K562 (cell line): ENCODE data around the gene ANKRD7. TPM values are rescaled to one million over a fixed set of nuclear protein-coding genes. Genes with fewer than 3 reads are reported as not detected.
"Not testable (repeated sequence)": the region's sequence is repeated elsewhere in the genome, so short reads cannot be mapped to it uniquely, and the experiment has no call there.

Experiments
- ATAC-seq: fragments of 200-7000 bp; cut with Tn5 transposase; 3 replicates; pipeline ENCODE4 v1.9.1; 2020; ENCODE audit warnings: moderate library complexity
- BruUV-seq: library from RNA; stranded (reverse); fragments of 400-500 nt; replicated peaks from 2 replicates; lab custom pipeline; 2021; lab: Mats Ljungman, UMichigan
- CTCF ChIA-PET: fragments of 300-600 bp; formaldehyde crosslinking; extraction: SDS; loops from one replicate; lab custom pipeline; 2021; ENCODE audit warnings: low intra/inter-chr PET ratio; lab: Yijun Ruan, JAX
- POLR2A ChIA-PET: fragments of 300-600, 350-650 bp; sonication (Branson Sonifier 250); formaldehyde crosslinking; extraction: SDS; loops from one replicate; lab custom pipeline; 2021; ENCODE audit warnings: antibody characterized with exemption, inconsistent platforms; lab: Yijun Ruan, JAX
- DNase-seq, 4 experiments: peaks; one replicate each; pipeline versions ENCODE4 v3.0.0 to v3.0.0-alpha.2; 2011 to 2018; ENCODE audit warnings: low spot score in 3 of 4, mixed read lengths in 3 of 4; ENCODE audit errors: extremely low read depth in 1 of 4
- FAIRE-seq: peaks from 2 replicates; lab custom pipeline; 2011; peaks lifted over from hg19 to GRCh38; lab: Jason Lieb, UNC
- H2AFZ ChIP-seq: 2 replicates; pipeline ENCODE4 v1.6.0; 2011; ENCODE audit warnings: low read depth, low read length, control low read depth, inconsistent platforms
- H3K27ac ChIP-seq: fragments of 200-600 bp; 3 replicates; pipeline ENCODE4 v1.8.0; 2011; ENCODE audit warnings: low read depth, mild to moderate bottlenecking, control low read depth, inconsistent platforms, low read length, moderate library complexity, mixed read lengths; ENCODE audit errors: extremely low read depth
- H3K27me3 ChIP-seq, 2 experiments: fragments of 300-600 bp in 1 of 2; 2 replicates in 1 of 2; 3 replicates in 1 of 2; pipeline versions ENCODE4 v1.6.0 to v1.8.0; 2011; ENCODE audit warnings: inconsistent platforms in 2 of 2, low read length in 2 of 2, mild to moderate bottlenecking in 1 of 2, mixed read lengths in 1 of 2, moderate library complexity in 1 of 2; ENCODE audit not compliant: control insufficient read depth in 2 of 2, insufficient read depth in 2 of 2
- H3K36me3 ChIP-seq: fragments of 300-600 bp; 3 replicates; pipeline ENCODE4 v1.8.0; 2011; ENCODE audit warnings: mild to moderate bottlenecking, low read length, inconsistent platforms; ENCODE audit not compliant: control insufficient read depth, insufficient read depth
- H3K4me1 ChIP-seq, 2 experiments: fragments of 200-600 bp in 1 of 2; replicated peaks in 1 of 2; 2 replicates in 1 of 2; 3 replicates in 1 of 2; pipeline versions ENCODE4 v1.5.1 to v1.8.0; 2011; ENCODE audit warnings: inconsistent platforms in 2 of 2, low read length in 2 of 2, mild to moderate bottlenecking in 1 of 2, mixed read lengths in 1 of 2, moderate library complexity in 1 of 2; ENCODE audit not compliant: control insufficient read depth in 2 of 2, insufficient read depth in 2 of 2
- H3K4me2 ChIP-seq: 2 replicates; pipeline ENCODE4 v1.6.1; 2011; ENCODE audit warnings: low read length, control low read depth, inconsistent platforms, mixed read lengths; ENCODE audit not compliant: insufficient read depth
- H3K4me3 ChIP-seq: fragments of 200-600 bp; sonication (generic), shearing (Covaris generic); 2 replicates; pipeline ENCODE4 v1.5.1; 2016; ENCODE audit warnings: control low read depth, inconsistent platforms
- H3K79me2 ChIP-seq: fragments of 200-600 bp; 3 replicates; pipeline ENCODE4 v1.8.0; 2011; ENCODE audit warnings: low read length, inconsistent platforms; ENCODE audit not compliant: control insufficient read depth, insufficient read depth
- H3K9ac ChIP-seq, 2 experiments: 2 replicates each; pipeline versions ENCODE4 v1.6.0 to v1.6.1; 2011; ENCODE audit warnings: low read depth in 2 of 2, low read length in 2 of 2, control low read depth in 1 of 2, inconsistent platforms in 1 of 2, mild to moderate bottlenecking in 1 of 2, mixed read lengths in 1 of 2; ENCODE audit not compliant: insufficient read depth in 1 of 2
- H3K9me1 ChIP-seq: one replicate; pipeline ENCODE4 v1.6.0; 2011; ENCODE audit warnings: inconsistent platforms, mild to moderate bottlenecking, low read length, moderate library complexity; ENCODE audit not compliant: control insufficient read depth, insufficient read depth
- H3K9me3 ChIP-seq: replicated peaks from 2 replicates; pipeline ENCODE4 v1.5.1; 2011; ENCODE audit warnings: low read depth, low read length, inconsistent platforms; ENCODE audit not compliant: control insufficient read depth, insufficient read depth
- H4K20me1 ChIP-seq: replicated peaks from 2 replicates; pipeline ENCODE4 v1.6.1; 2011; ENCODE audit warnings: low read length, inconsistent platforms, mixed read lengths; ENCODE audit not compliant: control insufficient read depth, insufficient read depth
- RBM17 ChIP-seq: fragments of 200-400 bp; formaldehyde crosslinking; IDR thresholded peaks from 2 replicates; pipeline ENCODE4 v1.6.1; 2017; ENCODE audit warnings: low read depth, mild to moderate bottlenecking, low read length, borderline replicate concordance
- RBM25 ChIP-seq: fragments of 200-400 bp; formaldehyde crosslinking; IDR thresholded peaks from 2 replicates; pipeline ENCODE4 v1.6.1; 2018; ENCODE audit warnings: low read length, low read depth, moderate library complexity; ENCODE audit not compliant: severe bottlenecking
- SIN3B ChIP-seq: fragments of 450-650 bp; IDR thresholded peaks from 2 replicates; pipeline ENCODE4 v1.6.1; 2017; ENCODE audit warnings: low read depth, mild to moderate bottlenecking, moderate library complexity
- ZNF146 ChIP-seq: IDR thresholded peaks from one replicate; pipeline ENCODE4 v1.6.1; 2018; ENCODE audit warnings: missing compliant biosample characterization; ENCODE audit not compliant: unreplicated experiment
- ZNF518B ChIP-seq: fragments of 250-450 bp; sonication (Bioruptor Pico); IDR thresholded peaks from 2 replicates; pipeline ENCODE4 v1.5.0; 2021; ENCODE audit warnings: mild to moderate bottlenecking, moderate library complexity
- WGBS: fragments of 100-300 bp; shearing (Covaris generic); methylation state at CpG from one replicate; pipeline ENCODE4 v1.1.6; 2016; ENCODE audit warnings: low coverage, mixed read lengths; ENCODE audit not compliant: insufficient coverage; ENCODE audit errors: missing lambda C conversion rate; 5-methylcytosine and 5-hydroxymethylcytosine counted together
- in situ Hi-C: fragments of 300-500 bp; cut with MboI; formaldehyde crosslinking; loops from 4 replicates; pipeline ENCODE4 v1.15.0; 2018; ENCODE audit warnings: inconsistent platforms, mixed read lengths
- intact Hi-C: fragments of 100-400 bp; cut with micrococcal nuclease; formaldehyde crosslinking; loops from 2 replicates; pipeline ENCODE4 v1.14.2; 2022
- polyA plus RNA-seq, 8 experiments: library from polyadenylated mRNA; depleted of rRNA in 4 of 8; stranded (reverse) in 5 of 8; unstranded in 3 of 8; fragments of >200 nt; fragmentation: Nextera tagmentation in 2 of 8; fragmentation: Illumina TruSeq in 1 of 8; extraction: Ambion mirVana in 2 of 8; extraction: Trizol in 1 of 8; gene quantifications; 2 replicates each; pipeline versions ENCODE4 v1.2.1 to v1.2.3, GENCODE V29; 2011 to 2014; ENCODE audit warnings: inconsistent platforms in 1 of 8, missing spikeins in 1 of 8
- total RNA-seq, 7 experiments: library from RNA; depleted of rRNA in 6 of 7; stranded (reverse); fragments of >200 nt in 6 of 7; fragmentation: Illumina TruSeq in 2 of 7; extraction: Trizol in 2 of 7; gene quantifications; 2 replicates each; pipeline versions ENCODE4 v1.2.1 to v1.2.3, GENCODE V29; 2011 to 2021; ENCODE audit warnings: low replicate concordance in 1 of 7

The ANKRD7 gene
- total and polyA plus RNA-seq, 9 of the 15 experiments (the other 6 are each of a cell fraction or from before 2014, with no cell fraction given): 0.33 TPM; not detected in 8

- H3K36me3 ChIP-seq, intact Hi-C loops, H3K27me3 ChIP-seq, CTCF ChIA-PET, DNase-seq, H3K9ac ChIP-seq, H3K4me2 ChIP-seq, H4K20me1 ChIP-seq, FAIRE-seq, H2AFZ ChIP-seq, H3K27ac ChIP-seq, H3K9me1 ChIP-seq, H3K79me2 ChIP-seq, H3K4me1 ChIP-seq, ATAC-seq, POLR2A ChIA-PET, BruUV-seq, in situ Hi-C loops, H3K4me3 ChIP-seq, H3K9me3 ChIP-seq: not testable (repeated sequence)
- peak; percentile 69 for TF ChIP-seq ZNF146 (CRISPR knock-in tag)
- TF ChIP-seq RBM25: peak; percentile 56
- WGBS: 9% methylated on average over 1 of the region's 2 CpGs
Observed at GRCh38 chr7:118240320-118240719, 15.8 kb downstream of the ANKRD7 start.

GRCh38 chr7:118243695-118244094 is 19.2 kb downstream of the ANKRD7 start:
- Histone ChIP-seq H3K4me1 (no peaks in the 10 kb centered on the region), H3K4me3 (no peak overlapping the region), H3K4me2 (no peak overlapping the region), H3K9me3 (no peaks in the 10 kb centered on the region)
- in situ Hi-C loops: no loop called here
- CTCF ChIA-PET: no interaction called here
- BruUV-seq: no TSS peak
- no peak for FAIRE-seq
- DNase-seq: no peak
- no peak for TF ChIP-seq ZNF146 (CRISPR knock-in tag)
- TF ChIP-seq SIN3B: no peak
- TF ChIP-seq ZNF518B (CRISPR knock-in tag): no peak
- no peak for TF ChIP-seq RBM17
- TF ChIP-seq, all 486 proteins: peak for 0
- no peaks in the 10 kb centered on the region for H3K79me2 ChIP-seq
- no peak overlapping the region for H3K9ac ChIP-seq
- WGBS: 8% methylated on average over 1 of the region's 1 CpG
- no peaks in the 10 kb centered on the region for H3K27me3 ChIP-seq
- no peaks in the 10 kb centered on the region for H3K36me3 ChIP-seq
- no peak overlapping the region for H3K27ac ChIP-seq
- no peaks in the 10 kb centered on the region for H3K9me1 ChIP-seq
- intact Hi-C loops: no loop called here
- no peak for ATAC-seq
- no peak overlapping the region for H2AFZ ChIP-seq
- H4K20me1 ChIP-seq: no peaks in the 10 kb centered on the region
- POLR2A ChIA-PET: interaction anchor here (0.8 kb wide), 1 partner anchor 460 kb away, joined by 3 read pairs; no protein-coding TSS in a partner anchor
